ENCODE data around the gene RGS12. TPM values are rescaled to one million over a fixed set of nuclear protein-coding genes. Genes with fewer than 3 reads are reported as not detected.

The RGS12 gene
- total and polyA plus RNA-seq, 2 experiments from 2014 or later = 8.0 to 19.0 TPM

DNA sequence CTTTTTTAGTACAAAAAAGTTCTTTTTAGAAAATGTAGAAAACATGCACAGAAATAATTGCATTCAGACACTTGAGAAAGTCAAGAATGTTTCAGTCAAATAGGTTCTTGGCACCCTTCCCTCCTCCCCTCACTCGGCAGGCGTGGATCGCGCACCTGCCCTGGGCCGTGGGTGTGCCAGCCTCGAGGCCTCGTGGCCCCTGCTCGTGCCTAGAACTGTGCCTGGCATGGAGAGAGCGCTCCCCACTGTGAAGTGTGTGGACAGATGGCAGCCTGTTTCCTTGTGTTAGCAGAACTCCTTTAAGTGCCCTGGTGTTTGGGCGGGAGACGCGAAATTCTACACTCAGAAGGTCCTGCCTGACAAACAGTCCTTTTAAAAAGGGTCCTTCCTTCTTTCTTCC lies 14.7 kb downstream of the RGS12 start:
- no peaks in the 10 kb centered on the region for H3K9me2 ChIP-seq (ENCODE audit: insufficient read depth)
- H3K4me1 Mint-ChIP-seq = peaks cover 50% of the 10 kb centered on the region
- no peak for DNase-seq (ENCODE audit: low spot score)
- no peak overlapping the region for H3K27ac Mint-ChIP-seq
- H3K27ac ChIP-seq (ENCODE audit: low read depth) = no peak overlapping the region
- no peak overlapping the region for H3K4me2 ChIP-seq
- H4K20me1 ChIP-seq (replicated peaks; ENCODE audit: insufficient read depth) = peaks cover 4% of the 10 kb centered on the region
- no peak overlapping the region for H2AFZ ChIP-seq
- no peak overlapping the region for H3K4me3 Mint-ChIP-seq
- H3K79me2 ChIP-seq (replicated peaks; ENCODE audit: insufficient read depth) = peaks cover 19% of the 10 kb centered on the region
- no peaks in the 10 kb centered on the region for H3K9me3 Mint-ChIP-seq
- H3K4me3 ChIP-seq = no peak overlapping the region
- no peaks in the 10 kb centered on the region for H3F3A ChIP-seq (replicated peaks; ENCODE audit: low read depth)
- no peaks in the 10 kb centered on the region for H3K36me3 ChIP-seq (ENCODE audit: insufficient read depth)
- H3K27me3 Mint-ChIP-seq (ENCODE audit: insufficient read depth, low read depth, poor library complexity) = peaks cover 24% of the 10 kb centered on the region
- TF ChIP-seq, protein P1, sequence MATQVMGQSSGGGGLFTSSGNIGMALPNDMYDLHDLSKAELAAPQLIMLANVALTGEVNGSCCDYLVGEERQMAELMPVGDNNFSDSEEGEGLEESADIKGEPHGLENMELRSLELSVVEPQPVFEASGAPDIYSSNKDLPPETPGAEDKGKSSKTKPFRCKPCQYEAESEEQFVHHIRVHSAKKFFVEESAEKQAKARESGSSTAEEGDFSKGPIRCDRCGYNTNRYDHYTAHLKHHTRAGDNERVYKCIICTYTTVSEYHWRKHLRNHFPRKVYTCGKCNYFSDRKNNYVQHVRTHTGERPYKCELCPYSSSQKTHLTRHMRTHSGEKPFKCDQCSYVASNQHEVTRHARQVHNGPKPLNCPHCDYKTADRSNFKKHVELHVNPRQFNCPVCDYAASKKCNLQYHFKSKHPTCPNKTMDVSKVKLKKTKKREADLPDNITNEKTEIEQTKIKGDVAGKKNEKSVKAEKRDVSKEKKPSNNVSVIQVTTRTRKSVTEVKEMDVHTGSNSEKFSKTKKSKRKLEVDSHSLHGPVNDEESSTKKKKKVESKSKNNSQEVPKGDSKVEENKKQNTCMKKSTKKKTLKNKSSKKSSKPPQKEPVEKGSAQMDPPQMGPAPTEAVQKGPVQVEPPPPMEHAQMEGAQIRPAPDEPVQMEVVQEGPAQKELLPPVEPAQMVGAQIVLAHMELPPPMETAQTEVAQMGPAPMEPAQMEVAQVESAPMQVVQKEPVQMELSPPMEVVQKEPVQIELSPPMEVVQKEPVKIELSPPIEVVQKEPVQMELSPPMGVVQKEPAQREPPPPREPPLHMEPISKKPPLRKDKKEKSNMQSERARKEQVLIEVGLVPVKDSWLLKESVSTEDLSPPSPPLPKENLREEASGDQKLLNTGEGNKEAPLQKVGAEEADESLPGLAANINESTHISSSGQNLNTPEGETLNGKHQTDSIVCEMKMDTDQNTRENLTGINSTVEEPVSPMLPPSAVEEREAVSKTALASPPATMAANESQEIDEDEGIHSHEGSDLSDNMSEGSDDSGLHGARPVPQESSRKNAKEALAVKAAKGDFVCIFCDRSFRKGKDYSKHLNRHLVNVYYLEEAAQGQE (IDR thresholded peaks at IDR 0.05; ENCODE audit: unreplicated experiment) = no peak
- TF ChIP-seq ZNF331 (CRISPR knock-in tag; IDR thresholded peaks at IDR 0.05; ENCODE audit: low read depth) (no peak), NANOG (IDR thresholded peaks at IDR 0.05; ENCODE audit: borderline replicate concordance) (no peak), JUNB (IDR thresholded peaks at IDR 0.05; ENCODE audit: unreplicated experiment) (no peak), STAT1 (IDR thresholded peaks at IDR 0.05; ENCODE audit: unreplicated experiment) (no peak), CREB1 (CRISPR knock-in tag; IDR thresholded peaks at IDR 0.05; ENCODE audit: low read depth) (no peak), ZNF114 (CRISPR knock-in tag; IDR thresholded peaks at IDR 0.05) (no peak), POLR2AphosphoS5 (IDR thresholded peaks at IDR 0.05; ENCODE audit: low read depth) (no peak), EZH2 (IDR thresholded peaks at IDR 0.05; ENCODE audit: low read depth, unreplicated experiment) (no peak), CTCF (conservative IDR thresholded peaks at IDR 0.05; ENCODE audit: low read depth in 2 of 2) (no peak), EZH2phosphoT487 (IDR thresholded peaks at IDR 0.05; ENCODE audit: unreplicated experiment) (no peak)
- TF ChIP-seq, protein P2, sequence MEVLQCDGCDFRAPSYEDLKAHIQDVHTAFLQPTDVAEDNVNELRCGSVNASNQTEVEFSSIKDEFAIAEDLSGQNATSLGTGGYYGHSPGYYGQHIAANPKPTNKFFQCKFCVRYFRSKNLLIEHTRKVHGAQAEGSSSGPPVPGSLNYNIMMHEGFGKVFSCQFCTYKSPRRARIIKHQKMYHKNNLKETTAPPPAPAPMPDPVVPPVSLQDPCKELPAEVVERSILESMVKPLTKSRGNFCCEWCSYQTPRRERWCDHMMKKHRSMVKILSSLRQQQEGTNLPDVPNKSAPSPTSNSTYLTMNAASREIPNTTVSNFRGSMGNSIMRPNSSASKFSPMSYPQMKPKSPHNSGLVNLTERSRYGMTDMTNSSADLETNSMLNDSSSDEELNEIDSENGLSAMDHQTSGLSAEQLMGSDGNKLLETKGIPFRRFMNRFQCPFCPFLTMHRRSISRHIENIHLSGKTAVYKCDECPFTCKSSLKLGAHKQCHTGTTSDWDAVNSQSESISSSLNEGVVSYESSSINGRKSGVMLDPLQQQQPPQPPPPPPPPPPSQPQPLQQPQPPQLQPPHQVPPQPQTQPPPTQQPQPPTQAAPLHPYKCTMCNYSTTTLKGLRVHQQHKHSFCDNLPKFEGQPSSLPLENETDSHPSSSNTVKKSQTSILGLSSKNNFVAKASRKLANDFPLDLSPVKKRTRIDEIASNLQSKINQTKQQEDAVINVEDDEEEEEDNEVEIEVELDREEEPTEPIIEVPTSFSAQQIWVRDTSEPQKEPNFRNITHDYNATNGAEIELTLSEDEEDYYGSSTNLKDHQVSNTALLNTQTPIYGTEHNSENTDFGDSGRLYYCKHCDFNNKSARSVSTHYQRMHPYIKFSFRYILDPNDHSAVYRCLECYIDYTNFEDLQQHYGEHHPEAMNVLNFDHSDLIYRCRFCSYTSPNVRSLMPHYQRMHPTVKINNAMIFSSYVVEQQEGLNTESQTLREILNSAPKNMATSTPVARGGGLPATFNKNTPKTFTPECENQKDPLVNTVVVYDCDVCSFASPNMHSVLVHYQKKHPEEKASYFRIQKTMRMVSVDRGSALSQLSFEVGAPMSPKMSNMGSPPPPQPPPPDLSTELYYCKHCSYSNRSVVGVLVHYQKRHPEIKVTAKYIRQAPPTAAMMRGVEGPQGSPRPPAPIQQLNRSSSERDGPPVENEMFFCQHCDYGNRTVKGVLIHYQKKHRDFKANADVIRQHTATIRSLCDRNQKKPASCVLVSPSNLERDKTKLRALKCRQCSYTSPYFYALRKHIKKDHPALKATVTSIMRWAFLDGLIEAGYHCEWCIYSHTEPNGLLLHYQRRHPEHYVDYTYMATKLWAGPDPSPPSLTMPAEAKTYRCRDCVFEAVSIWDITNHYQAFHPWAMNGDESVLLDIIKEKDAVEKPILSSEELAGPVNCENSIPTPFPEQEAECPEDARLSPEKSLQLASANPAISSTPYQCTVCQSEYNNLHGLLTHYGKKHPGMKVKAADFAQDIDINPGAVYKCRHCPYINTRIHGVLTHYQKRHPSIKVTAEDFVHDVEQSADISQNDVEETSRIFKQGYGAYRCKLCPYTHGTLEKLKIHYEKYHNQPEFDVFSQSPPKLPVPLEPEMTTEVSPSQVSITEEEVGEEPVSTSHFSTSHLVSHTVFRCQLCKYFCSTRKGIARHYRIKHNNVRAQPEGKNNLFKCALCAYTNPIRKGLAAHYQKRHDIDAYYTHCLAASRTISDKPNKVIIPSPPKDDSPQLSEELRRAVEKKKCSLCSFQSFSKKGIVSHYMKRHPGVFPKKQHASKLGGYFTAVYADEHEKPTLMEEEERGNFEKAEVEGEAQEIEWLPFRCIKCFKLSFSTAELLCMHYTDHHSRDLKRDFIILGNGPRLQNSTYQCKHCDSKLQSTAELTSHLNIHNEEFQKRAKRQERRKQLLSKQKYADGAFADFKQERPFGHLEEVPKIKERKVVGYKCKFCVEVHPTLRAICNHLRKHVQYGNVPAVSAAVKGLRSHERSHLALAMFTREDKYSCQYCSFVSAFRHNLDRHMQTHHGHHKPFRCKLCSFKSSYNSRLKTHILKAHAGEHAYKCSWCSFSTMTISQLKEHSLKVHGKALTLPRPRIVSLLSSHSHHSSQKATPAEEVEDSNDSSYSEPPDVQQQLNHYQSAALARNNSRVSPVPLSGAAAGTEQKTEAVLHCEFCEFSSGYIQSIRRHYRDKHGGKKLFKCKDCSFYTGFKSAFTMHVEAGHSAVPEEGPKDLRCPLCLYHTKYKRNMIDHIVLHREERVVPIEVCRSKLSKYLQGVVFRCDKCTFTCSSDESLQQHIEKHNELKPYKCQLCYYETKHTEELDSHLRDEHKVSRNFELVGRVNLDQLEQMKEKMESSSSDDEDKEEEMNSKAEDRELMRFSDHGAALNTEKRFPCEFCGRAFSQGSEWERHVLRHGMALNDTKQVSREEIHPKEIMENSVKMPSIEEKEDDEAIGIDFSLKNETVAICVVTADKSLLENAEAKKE (CRISPR knock-in tag; IDR thresholded peaks at IDR 0.05) = no peak
- TF ChIP-seq, protein P3, sequence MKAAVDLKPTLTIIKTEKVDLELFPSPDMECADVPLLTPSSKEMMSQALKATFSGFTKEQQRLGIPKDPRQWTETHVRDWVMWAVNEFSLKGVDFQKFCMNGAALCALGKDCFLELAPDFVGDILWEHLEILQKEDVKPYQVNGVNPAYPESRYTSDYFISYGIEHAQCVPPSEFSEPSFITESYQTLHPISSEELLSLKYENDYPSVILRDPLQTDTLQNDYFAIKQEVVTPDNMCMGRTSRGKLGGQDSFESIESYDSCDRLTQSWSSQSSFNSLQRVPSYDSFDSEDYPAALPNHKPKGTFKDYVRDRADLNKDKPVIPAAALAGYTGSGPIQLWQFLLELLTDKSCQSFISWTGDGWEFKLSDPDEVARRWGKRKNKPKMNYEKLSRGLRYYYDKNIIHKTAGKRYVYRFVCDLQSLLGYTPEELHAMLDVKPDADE (IDR thresholded peaks at IDR 0.05) = no peak
- no peaks in the 10 kb centered on the region for H3K36me3 Mint-ChIP-seq (ENCODE audit: low read depth)
- ATAC-seq = no peak
- H3K4me1 ChIP-seq (ENCODE audit: insufficient read depth) = peaks cover 6% of the 10 kb centered on the region; the same call in 1 of the 2 replicates
- H3K27me3 ChIP-seq (ENCODE audit: insufficient read depth) = no peaks in the 10 kb centered on the region

Measured in GM23338 (cell line).